Fibroblast of gingiva (primary cell): Measurements from ENCODE around the gene LIN7C.
"Not testable (repeated sequence)": the region's sequence is repeated elsewhere in the genome, so short reads cannot be mapped to it uniquely, and the experiment has no call there.

ENCODE experiments used
- DNase-seq: peaks from one replicate; pipeline ENCODE4 v3.0.0-alpha.2; 2011; ENCODE audit warnings: low read depth

The LIN7C gene

GRCh38 chr11:27470826-27471588 is 35.6 kb downstream of the LIN7C start:
- no peak for DNase-seq

GRCh38 chr11:27470166-27470565 is 36.4 kb downstream of the LIN7C start:
- no peak for DNase-seq

DNA sequence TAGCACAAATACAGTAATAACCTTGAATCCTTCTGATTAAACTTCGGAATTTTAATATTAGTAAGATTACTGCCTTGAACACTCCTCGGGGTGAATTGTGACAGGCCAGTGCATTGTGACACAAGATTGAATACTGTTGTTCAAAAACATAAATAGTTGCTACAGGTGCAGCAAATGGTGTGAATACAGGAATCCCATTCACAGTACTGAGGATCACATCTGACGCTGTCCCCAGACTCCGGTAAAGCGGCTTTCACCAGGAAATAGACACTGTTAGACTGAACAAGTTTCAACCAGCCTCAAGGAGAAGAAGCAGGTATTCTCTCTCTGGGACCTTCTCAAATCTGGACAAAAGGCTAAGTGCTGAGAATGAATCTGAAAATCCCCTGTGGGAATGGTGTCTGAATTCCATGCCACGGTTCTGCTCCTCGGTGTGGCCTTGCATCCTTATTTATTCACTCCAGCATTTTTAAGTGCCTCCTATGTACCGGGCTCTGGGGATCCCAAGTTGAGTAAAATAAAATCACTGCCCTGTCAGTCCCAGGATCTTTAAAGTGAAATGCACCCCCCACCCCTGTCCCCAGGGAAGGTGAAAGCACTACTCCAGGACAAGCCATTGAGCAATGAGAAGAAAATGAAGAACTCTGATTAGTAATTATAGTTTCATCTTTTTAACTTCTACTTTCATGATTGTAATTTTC is 37.4 kb downstream of the LIN7C start:
- no peak for DNase-seq

- DNase-seq = peak; percentile 85
Observed at GRCh38 chr11:27468209-27468994, 38.2 kb downstream of the LIN7C start.

DNA sequence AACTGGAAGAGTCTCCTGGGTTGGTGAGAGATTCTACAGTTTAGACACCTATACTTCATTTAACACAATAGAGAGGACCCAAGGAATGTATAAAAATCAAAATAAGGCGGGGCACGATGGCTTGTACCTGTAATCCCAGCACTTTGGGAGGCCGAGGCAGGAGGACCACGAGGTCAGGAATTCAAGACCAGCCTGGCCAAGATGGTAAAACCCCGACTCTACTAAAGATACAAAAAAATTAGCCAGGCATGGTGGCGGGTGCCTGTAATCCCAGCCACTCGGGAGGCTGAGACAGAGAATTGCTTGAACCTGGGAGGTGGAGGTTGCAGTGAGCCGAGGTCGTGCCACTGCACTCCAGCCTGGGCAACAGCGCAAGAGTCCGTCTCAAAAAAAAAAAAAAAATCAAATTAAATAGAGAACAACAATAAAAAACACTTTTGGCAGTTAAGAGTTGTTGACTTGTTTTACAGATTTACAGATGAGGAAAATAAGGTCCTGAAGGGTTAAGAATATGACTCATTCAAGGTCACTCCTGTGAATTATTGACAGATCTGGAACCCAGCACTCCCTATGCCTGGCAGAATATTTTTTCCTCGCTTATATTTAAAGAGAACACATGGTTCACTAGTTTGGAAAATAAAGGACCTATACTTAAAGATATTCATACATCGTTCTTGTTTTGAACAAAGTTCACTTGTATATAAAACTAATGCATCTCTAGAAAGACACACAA is 39.2 kb downstream of the LIN7C start:
- no peak for DNase-seq

- no peak for DNase-seq
Observed at GRCh38 chr11:27466363-27466762, 40.2 kb downstream of the LIN7C start.

- no peak for DNase-seq
Observed at GRCh38 chr11:27465629-27466028, 40.9 kb downstream of the LIN7C start.

GRCh38 chr11:27464909-27465308 is 41.7 kb downstream of the LIN7C start:
- no peak for DNase-seq

- no peak for DNase-seq
Observed at GRCh38 chr11:27464289-27464696, 42.3 kb downstream of the LIN7C start.

DNA sequence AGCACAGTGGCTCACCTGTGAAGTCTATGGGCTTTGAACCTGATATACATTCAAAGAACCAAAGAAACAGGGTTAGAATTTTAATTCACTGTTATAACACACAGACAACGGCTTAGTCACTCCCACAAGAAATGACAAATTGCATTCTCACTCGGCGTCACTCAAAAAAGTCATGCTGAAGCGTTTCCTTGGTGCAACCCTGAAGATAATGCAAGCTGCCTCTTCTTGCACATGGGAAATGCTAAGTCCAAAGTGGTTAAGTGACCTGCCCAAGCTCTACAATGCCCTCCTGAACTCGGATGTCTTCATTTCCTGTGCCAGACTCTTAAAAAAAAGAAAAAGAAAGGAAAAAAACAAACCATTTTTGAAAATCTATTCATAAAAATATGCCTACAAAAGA is 44.0 kb downstream of the LIN7C start:
- DNase-seq = no peak

DNA sequence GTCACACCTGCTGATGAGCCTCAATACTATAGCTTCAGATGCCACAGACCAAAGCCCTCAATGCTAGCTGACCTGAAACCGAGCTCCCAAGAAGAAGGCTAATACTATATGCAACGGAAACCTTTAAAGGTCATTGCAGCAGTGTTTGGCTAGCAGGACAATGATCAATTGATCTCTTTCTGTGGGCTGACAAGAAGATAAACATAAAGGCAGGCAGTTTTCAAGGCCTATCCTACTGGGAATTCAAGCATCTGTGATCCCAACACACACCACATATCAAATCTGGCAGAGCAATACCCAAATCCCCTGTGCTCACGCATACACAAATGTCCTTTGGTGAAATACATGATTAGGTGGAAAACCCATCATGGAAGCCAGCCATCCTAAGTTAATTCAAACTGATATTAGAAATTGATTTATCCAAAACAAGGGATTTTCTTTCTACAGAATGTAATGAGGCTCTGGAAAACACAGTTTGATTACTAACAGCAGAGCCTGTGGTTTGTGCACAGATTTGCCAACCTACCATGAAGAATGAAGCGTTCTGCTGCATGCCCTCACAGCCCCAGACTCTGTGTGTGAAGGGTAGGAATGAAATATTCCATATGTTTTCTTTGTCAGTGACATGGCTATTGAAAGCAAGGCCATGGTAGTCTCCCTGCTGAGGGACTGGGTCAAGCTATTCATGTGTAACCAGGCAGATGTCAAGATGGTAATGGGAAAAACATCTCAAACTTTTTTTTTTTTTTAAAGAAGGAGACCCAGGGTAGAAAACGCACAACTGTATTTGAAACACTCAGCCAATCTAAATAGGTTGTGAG is 46.2 kb downstream of the LIN7C start:
- no peak for DNase-seq

- no peak for DNase-seq
Observed at GRCh38 chr11:27459191-27459590, 47.4 kb downstream of the LIN7C start.

GRCh38 chr11:27458182-27458581 is 48.4 kb downstream of the LIN7C start:
- DNase-seq = no peak

DNA sequence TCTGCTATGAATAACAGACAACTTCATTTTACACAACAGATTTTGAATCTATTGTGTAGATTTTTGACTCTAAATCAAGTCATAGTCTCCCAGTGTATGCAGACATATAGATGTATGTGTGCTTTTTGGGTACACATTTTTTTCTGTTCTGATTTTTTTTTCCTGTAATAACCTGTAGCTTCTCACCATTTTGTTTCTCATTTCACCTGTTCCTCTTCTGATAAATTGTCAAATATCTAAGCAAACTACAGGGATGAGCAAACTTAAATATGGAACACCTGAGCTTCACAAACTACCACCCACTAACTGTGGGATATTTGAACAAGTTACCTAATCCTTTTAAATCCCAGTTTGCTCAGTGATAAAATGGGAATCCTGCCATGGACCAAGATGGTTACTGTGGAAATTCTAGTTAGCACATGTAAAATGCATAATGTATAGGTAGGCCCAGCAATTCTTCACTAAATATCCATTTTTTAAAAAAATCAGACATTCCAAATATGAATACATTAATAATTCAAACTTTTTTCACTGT is 49.7 kb downstream of the LIN7C start:
- no peak for DNase-seq

GRCh38 chr11:27456140-27456794 is 50.3 kb downstream of the LIN7C start:
- DNase-seq = no peak

GRCh38 chr11:27455667-27456066 is 50.9 kb downstream of the LIN7C start:
- no peak for DNase-seq

- no peak for DNase-seq
Observed at GRCh38 chr11:27453701-27454100, 52.9 kb downstream of the LIN7C start.

DNA sequence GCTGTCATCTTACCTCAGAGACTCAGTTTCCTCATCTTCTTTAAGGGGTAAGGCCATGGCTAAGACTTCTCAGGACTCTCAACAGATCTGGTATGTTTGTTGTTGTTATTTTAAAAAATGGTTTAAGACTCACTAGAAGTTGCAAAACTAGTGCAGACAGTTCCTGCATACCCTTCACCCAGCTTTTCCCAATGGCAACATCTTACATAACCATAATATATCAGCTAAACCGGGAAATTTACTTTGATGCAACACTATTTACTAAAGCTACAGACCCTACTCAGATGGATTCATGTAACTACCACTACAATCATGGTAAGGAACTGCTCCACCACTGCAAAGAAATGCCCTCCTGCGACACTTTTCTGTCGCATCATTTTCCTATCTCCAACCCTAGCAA is 54.4 kb downstream of the LIN7C start:
- DNase-seq = no peak

DNA sequence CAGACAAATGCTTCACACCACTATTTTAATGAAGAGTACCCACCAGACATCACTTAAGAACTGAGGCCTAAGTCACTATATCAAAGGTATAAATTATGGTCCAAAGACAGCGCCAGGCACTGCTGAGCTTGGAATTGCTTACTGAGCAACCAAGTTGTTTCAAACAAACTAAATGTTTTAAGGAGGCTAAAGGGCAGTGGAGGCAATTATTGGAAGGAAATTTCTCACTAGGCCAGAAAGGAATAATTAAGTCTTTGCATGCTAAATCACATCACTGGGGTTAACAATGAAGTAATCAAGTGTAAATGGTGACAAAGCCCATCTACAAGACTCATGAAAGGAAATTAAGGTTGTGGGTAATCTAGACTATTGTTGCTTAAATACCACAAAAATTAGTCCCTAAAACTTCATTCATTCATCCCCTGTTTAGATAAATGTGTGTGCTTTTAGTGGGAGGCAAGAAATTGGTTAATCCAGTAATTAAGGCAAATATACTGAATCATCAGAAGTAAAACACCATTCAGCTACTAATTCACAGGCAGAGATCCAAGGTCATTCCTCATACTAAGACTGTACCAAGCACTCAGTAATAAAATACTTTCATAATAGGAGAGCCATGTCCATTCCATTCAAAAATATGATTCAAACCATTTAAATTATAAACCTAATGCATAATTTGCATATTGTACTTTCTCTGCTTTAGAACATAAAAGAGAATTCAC is 55.2 kb downstream of the LIN7C start:
- DNase-seq = peak; percentile 27

GRCh38 chr11:27448184-27448540 is 58.4 kb downstream of the LIN7C start:
- DNase-seq = not testable (repeated sequence)
